CD4-positive, alpha-beta T cell treated with Interleukin-21 for 1 hour (primary cell): Measurements from ENCODE around the gene FRYL.

Experiments
- DNase-seq: peaks from one replicate; pipeline ENCODE4 v3.0.0-alpha.2; 2020

Gene FRYL

GRCh38 chr4:48542888-48543287 lies 237.2 kb downstream of the FRYL start:
- no peak for DNase-seq

GRCh38 chr4:48539597-48539996 lies 240.5 kb downstream of the FRYL start:
- no peak for DNase-seq

- DNase-seq = no peak
These were observed 241.7 kb downstream of the FRYL start for GRCh38 chr4:48538358-48538757.

- no peak for DNase-seq
These were observed 253.7 kb downstream of the FRYL start for GRCh38 chr4:48526406-48526805.

GRCh38 chr4:48518143-48518542 lies 261.9 kb downstream of the FRYL start:
- no peak for DNase-seq

GRCh38 chr4:48509543-48509942 lies 270.5 kb downstream of the FRYL start:
- DNase-seq = no peak

- no peak for DNase-seq
These were observed 273.4 kb downstream of the FRYL start for GRCh38 chr4:48506716-48507115.

- DNase-seq = no peak
These were observed 275.7 kb downstream of the FRYL start for GRCh38 chr4:48504352-48504751.

GRCh38 chr4:48504026-48504330 lies 276.1 kb downstream of the FRYL start:
- DNase-seq = no peak

- no peak for DNase-seq
These were observed 276.6 kb downstream of the FRYL start for GRCh38 chr4:48503233-48504025.

GRCh38 chr4:48499551-48500066 lies 280.5 kb downstream of the FRYL start:
- DNase-seq = no peak

- DNase-seq = no peak
These were observed 281.2 kb downstream of the FRYL start for GRCh38 chr4:48498895-48499294.

- no peak for DNase-seq
These were observed 284.1 kb downstream of the FRYL start for GRCh38 chr4:48495941-48496340.

GRCh38 chr4:48493452-48494100 lies 286.5 kb downstream of the FRYL start:
- DNase-seq = no peak

GRCh38 chr4:48491514-48492176 lies 288.4 kb downstream of the FRYL start:
- no peak for DNase-seq

GRCh38 chr4:48490680-48491513 lies 289.2 kb downstream of the FRYL start:
- DNase-seq = no peak

GRCh38 chr4:48490012-48490679 lies 289.9 kb downstream of the FRYL start, which contains the start of gene ZAR1:
ZAR1 (plus strand) TSS chr4:48490252; CDS start chr4:48490292, 40 bp downstream.
- no peak for DNase-seq

GRCh38 chr4:48489683-48490011 lies 290.4 kb downstream of the FRYL start:
- no peak for DNase-seq

GRCh38 chr4:48484494-48485168 lies 295.4 kb downstream of the FRYL start:
- DNase-seq = no peak

- no peak for DNase-seq
These were observed 296.1 kb downstream of the FRYL start for GRCh38 chr4:48483777-48484493.
